ENCODE measurements around the gene RGPD6.
"Not testable (repeated sequence)": the region's sequence is repeated elsewhere in the genome, so short reads cannot be mapped to it uniquely, and the experiment has no call there.

Gene RGPD6

GRCh38 chr2:110480084-110480483 is 96.9 kb downstream of the RGPD6 start:
- not testable (repeated sequence) for DNase-seq

GRCh38 chr2:110477370-110477769 is 99.7 kb downstream of the RGPD6 start:
- DNase-seq = not testable (repeated sequence)

GRCh38 chr2:110476952-110477351 is 100.1 kb downstream of the RGPD6 start:
- DNase-seq = not testable (repeated sequence)

GRCh38 chr2:110475627-110476359 is 101.2 kb downstream of the RGPD6 start:
- DNase-seq = not testable (repeated sequence)

- DNase-seq = not testable (repeated sequence)
These were observed 102.1 kb downstream of the RGPD6 start for GRCh38 chr2:110474898-110475297.

GRCh38 chr2:110473059-110473358 is 104.0 kb downstream of the RGPD6 start:
- not testable (repeated sequence) for DNase-seq

- DNase-seq = not testable (repeated sequence)
These were observed 104.6 kb downstream of the RGPD6 start, which contains the start of gene LIMS4 for GRCh38 chr2:110472171-110473058. LIMS4 (minus strand) TSS chr2:110472816; CDS start chr2:110472778, 38 bp downstream.

GRCh38 chr2:110468921-110469320 is 108.1 kb downstream of the RGPD6 start:
- not testable (repeated sequence) for DNase-seq

- DNase-seq = not testable (repeated sequence)
These were observed 111.7 kb downstream of the RGPD6 start for GRCh38 chr2:110465312-110465711.
